Common myeloid progenitor, CD34-positive (primary cell): ENCODE results near the gene SPDYC.

Experiments used
- CTCF ChIA-PET: fragments of 350-600 bp; sonication (Branson Sonifier 250); formaldehyde crosslinking; loops from one replicate; lab custom pipeline; 2021; ENCODE audit warnings: antibody characterized with exemption; lab: Charles Lee
- POLR2A ChIA-PET: fragments of 350-600 bp; sonication (Branson Sonifier 250); formaldehyde crosslinking; loops from one replicate; lab custom pipeline; 2021; ENCODE audit warnings: antibody characterized with exemption; lab: Charles Lee
- DNase-seq, 3 donors: peaks; one replicate each; pipeline versions ENCODE4 v3.0.0 to v3.0.0-alpha.2; 2013
- H3K27ac ChIP-seq, 2 experiments: 1 replicate in 1 of 2; 2 replicates in 1 of 2; pipeline ENCODE4 v1.7.0; 2013; ENCODE audit warnings: inconsistent platforms in 2 of 2, low read length in 2 of 2, mild to moderate bottlenecking in 2 of 2, low read depth in 1 of 2, moderate library complexity in 1 of 2; ENCODE audit not compliant: severe bottlenecking in 2 of 2, insufficient read depth in 1 of 2, poor library complexity in 1 of 2
- H3K27me3 ChIP-seq, 5 experiments: replicated peaks in 2 of 5; 1 replicate in 3 of 5; 2 replicates in 2 of 5; pipeline versions ENCODE4 v1.6.1 to v1.7.0; 2013; ENCODE audit warnings: low read length in 4 of 5, mild to moderate bottlenecking in 2 of 5, moderate library complexity in 2 of 5, inconsistent platforms in 1 of 5; ENCODE audit not compliant: insufficient read depth in 5 of 5, control insufficient read depth in 4 of 5
- H3K36me3 ChIP-seq, 4 experiments: 1 replicate in 2 of 4; 2 replicates in 2 of 4; pipeline versions ENCODE4 v1.6.1 to v1.7.0; 2013; ENCODE audit warnings: low read length in 3 of 4, control low read depth in 1 of 4, mild to moderate bottlenecking in 1 of 4; ENCODE audit not compliant: control insufficient read depth in 4 of 4, insufficient read depth in 4 of 4
- H3K4me1 ChIP-seq, 4 experiments: 1 replicate in 3 of 4; 2 replicates in 1 of 4; pipeline versions ENCODE4 v1.6.1 to v1.7.1; 2013; ENCODE audit warnings: low read length in 3 of 4, mild to moderate bottlenecking in 3 of 4, control low read depth in 1 of 4, inconsistent platforms in 1 of 4, moderate library complexity in 1 of 4; ENCODE audit not compliant: control insufficient read depth in 4 of 4, insufficient read depth in 4 of 4; ENCODE audit errors: control extremely low read depth in 1 of 4
- H3K4me3 ChIP-seq, 7 experiments: 1 replicate in 4 of 7; 2 replicates in 3 of 7; pipeline versions ENCODE4 v1.5.1 to v1.7.0; 2013; ENCODE audit warnings: mild to moderate bottlenecking in 7 of 7, low read length in 6 of 7, moderate library complexity in 6 of 7, inconsistent platforms in 2 of 7, low read depth in 2 of 7, control low read depth in 1 of 7; ENCODE audit not compliant: insufficient read depth in 4 of 7, control insufficient read depth in 1 of 7; ENCODE audit errors: extremely low read depth in 1 of 7
- H3K9me3 ChIP-seq, 5 experiments: 1 replicate in 4 of 5; 2 replicates in 1 of 5; pipeline versions ENCODE4 v1.6.1 to v1.7.1; 2013; ENCODE audit warnings: low read length in 4 of 5, mild to moderate bottlenecking in 2 of 5, inconsistent platforms in 1 of 5, low read depth in 1 of 5, moderate library complexity in 1 of 5; ENCODE audit not compliant: control insufficient read depth in 4 of 5, insufficient read depth in 2 of 5; ENCODE audit errors: control extremely low read depth in 1 of 5
- WGBS: methylation state at CpG from one replicate; pipeline ENCODE4 v1.1.5; 2013; ENCODE audit not compliant: insufficient coverage; 5-methylcytosine and 5-hydroxymethylcytosine counted together

Gene SPDYC

DNA sequence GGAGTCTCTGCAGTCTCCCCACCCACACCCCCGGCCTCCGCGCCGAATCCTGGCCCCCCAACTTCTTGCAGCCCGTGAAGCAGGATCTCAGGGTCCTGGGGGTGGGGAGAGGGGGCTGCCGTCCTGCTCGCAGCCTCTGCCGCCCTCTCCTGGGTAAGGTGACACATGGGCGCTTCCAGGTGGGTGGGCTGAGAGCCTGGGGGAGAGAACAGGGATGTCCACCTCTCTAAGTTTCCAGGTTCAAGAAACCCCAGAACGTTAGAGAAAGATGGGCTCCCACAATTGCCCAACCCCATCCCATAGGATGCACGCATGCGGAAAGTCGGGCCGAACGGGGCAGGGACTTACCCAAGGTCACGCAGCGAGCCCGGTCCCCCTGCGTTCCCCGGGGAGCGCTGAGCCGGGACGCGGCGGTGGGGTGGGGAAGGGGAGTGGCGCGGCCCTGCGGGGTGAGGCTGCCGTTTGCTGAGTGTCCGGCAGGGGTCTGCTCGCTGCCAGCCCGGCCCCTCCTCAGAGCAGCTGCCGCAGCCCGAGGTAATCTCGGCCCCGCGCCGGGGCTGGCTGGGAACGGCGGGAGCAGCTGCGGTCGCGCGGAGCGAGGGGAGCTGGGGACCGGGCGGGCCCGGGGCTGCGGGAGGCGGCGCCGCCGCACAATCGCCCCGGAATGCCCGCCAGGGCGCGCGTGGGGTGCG, 11.0 kb downstream of the SPDYC start:
- Histone ChIP-seq H3K4me3 (peak overlapping the region; percentile 28 to 96 (median 81)), H3K4me1 (peaks cover 0 to 28% (median 22%) of the 10 kb centered on the region in 4 experiments), H3K27ac (peak overlapping the region; percentile 15 to 74), H3K27me3 (no peaks in the 10 kb centered on the region), H3K9me3 (no peaks in the 10 kb centered on the region), H3K36me3 (peaks cover 0 to 23% (median 16%) of the 10 kb centered on the region in 4 experiments)
- POLR2A ChIA-PET, result interaction anchor here (0.6 to 4.0 kb wide), 12 partner anchors 11 to 85 kb away, joined by 3 to 44 read pairs (median 3); partner anchors contain the start of genes FAU, MRPL49, POLA2 and SPDYC
- CTCF ChIA-PET, result interaction anchor here (0.7 to 5.1 kb wide), 19 partner anchors 11 to 134 kb away, joined by 3 to 39 read pairs (median 5); partner anchors contain the start of genes CDC42EP2, FAU, MRPL49 and SPDYC
- WGBS, result 0% methylated on average over 47 of the region's 60 CpGs
- DNase-seq, result peak; percentile 83 to 91 (median 88)

DNA sequence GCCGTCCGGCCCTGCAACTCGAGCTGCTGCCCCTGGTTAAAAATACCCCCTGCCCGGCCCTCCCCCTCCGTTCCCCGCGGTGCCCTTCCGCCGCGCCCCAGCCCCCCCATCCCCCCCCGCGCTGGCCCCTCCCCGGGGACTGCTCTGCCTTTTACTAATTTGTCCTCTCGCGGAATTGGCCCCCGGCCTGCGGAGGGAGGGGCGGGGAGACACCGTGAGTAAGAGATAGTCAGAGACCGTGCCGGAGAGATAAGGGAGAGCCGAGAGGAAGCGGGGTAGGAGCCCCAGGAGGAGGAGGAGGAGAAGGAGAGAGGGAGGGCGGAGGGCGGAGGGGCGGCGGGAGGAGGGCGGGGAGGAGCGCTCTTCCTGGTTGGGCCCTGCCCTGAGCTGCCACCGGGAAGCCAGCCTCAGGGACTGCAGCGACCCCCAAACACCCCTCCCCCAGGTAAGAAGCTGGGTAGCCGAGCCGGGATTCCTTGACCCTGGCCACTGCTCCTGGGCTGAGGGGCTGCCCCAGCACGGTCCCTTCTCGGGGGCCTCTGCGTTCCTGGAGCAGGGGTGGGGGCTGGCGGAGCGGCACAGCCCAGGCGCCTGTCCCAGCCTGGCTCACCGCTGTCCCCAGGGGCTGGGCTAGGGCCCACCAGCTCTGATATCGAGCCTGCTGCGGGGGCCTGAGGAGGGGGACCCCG, 11.7 kb downstream of the SPDYC start, which contains the start of gene CAPN1:
Gene CAPN1, plus strand, starts transcription at position 360 of the 689 bp plus-strand sequence. CDS start 774 bp downstream, outside the sequence.
- peak; percentile 71 to 86 (median 82) for DNase-seq
- no peaks in the 10 kb centered on the region for H3K9me3 ChIP-seq
- H3K27ac ChIP-seq, result peak within 1 kb of the TSS; percentile 74 to 89
- 0% methylated on average over 15 of the region's 43 CpGs for WGBS
- ChIA-PET CTCF (interaction anchor here (0.7 to 5.1 kb wide), 17 partner anchors 11 to 153 kb away, joined by 3 to 39 read pairs (median 5); partner anchors contain the start of genes CDC42EP2, FAU, MRPL49 and SPDYC), POLR2A (interaction anchor here (0.6 to 4.0 kb wide), 8 partner anchors 12 to 85 kb away, joined by 3 to 44 read pairs (median 4); partner anchors contain the start of genes FAU, MRPL49, POLA2 and SPDYC)
- peaks cover 0 to 30% (median 22%) of the 10 kb centered on the region in 4 experiments for H3K36me3 ChIP-seq
- H3K27me3 ChIP-seq, result no peaks in the 10 kb centered on the region
- peaks cover 0 to 28% (median 22%) of the 10 kb centered on the region in 4 experiments for H3K4me1 ChIP-seq
- H3K4me3 ChIP-seq, result peak within 1 kb of the TSS; percentile 28 to 96 (median 81)

DNA sequence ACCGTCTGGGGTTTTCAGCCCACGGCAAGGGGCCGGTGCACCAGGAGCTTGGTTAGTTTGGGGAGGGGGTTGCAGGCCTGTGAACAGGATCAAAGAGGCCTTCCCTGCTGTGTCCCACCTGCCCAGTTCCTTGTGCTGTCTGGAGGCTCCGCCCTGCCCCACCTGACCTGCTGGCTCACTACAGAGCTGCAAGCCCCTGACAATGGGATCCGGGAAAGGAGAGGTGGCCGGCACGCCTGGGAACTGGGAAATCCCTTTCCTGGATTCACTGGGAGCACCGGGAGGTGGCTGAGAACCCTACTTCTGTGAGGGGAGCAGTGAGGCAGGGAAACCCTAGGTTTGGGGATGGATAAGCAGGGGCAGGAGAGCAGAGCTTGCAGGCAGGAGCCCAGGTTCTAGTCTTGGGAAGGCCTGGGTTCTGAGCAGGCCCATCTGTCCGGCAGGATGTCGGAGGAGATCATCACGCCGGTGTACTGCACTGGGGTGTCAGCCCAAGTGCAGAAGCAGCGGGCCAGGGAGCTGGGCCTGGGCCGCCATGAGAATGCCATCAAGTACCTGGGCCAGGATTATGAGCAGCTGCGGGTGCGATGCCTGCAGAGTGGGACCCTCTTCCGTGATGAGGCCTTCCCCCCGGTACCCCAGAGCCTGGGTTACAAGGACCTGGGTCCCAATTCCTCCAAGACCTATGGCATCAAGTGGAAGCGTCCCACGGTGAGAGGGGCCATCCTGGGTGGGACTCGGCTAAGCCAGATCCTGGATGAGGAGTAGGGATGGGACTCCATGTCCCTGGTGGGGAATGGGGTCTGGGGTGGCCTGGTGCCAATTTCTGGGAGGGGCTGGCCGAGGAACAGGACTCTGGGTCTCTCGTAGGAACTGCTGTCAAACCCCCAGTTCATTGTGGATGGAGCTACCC, 12.5 kb downstream of the SPDYC start:
- DNase-seq, result no peak
- WGBS, result 50% methylated on average over 18 of the region's 23 CpGs
- H3K27me3 ChIP-seq, result no peaks in the 10 kb centered on the region
- H3K27ac ChIP-seq, result peak overlapping the region; percentile 74 to 89
- peaks cover 3 to 38% (median 29%) of the 10 kb centered on the region in 4 experiments for H3K36me3 ChIP-seq
- H3K4me1 ChIP-seq, result peaks cover 0 to 28% (median 22%) of the 10 kb centered on the region in 4 experiments
- H3K9me3 ChIP-seq, result no peaks in the 10 kb centered on the region
- ChIA-PET POLR2A (interaction anchor here (1.1 to 4.0 kb wide), 5 partner anchors 49 to 74 kb away, joined by 3 to 44 read pairs (median 9); partner anchors contain the start of genes FAU, MRPL49, SYVN1 and ZNHIT2), CTCF (interaction anchor here (0.9 to 5.1 kb wide), 15 partner anchors 15 to 152 kb away, joined by 3 to 39 read pairs (median 5); partner anchors contain the start of genes FAU, MRPL49, TM7SF2 and ZNHIT2)
- H3K4me3 ChIP-seq, result peak overlapping the region; percentile 28 to 96 (median 81)

DNA sequence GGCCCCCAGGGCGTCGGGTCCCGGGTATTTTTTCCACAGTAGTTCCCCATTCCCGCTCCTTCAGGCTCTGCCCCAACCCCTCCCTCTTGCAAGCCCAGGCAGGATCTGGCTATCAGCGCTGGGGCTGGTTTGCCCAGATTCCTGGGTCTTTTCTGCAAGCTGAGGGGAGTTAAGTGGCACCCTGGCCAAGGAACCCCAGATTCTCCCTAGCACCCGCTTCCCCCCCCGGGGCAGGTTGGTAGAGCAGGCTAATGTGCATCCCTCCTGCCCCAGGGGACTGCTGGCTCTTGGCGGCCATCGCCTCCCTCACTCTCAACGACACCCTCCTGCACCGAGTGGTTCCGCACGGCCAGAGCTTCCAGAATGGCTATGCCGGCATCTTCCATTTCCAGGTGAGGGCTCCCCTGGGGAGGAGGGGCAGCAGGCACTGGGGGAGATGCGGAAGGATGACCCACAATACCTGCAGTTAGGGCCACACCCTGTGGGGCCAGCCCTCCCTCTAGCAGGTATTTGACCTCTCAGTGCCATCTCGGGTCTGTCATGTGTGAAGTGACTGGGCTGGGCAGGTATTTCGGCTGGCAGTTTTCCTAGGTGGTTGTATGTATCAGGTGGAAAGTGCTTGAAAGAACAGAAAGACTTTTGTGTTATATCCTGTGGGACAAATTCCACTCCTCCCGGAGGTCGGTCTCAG, 13.3 kb downstream of the SPDYC start:
- 93% methylated on average over 19 of the region's 19 CpGs for WGBS
- Histone ChIP-seq H3K27ac (peak overlapping the region in 1 of 2 experiments; percentile 89), H3K9me3 (no peaks in the 10 kb centered on the region), H3K36me3 (peaks cover 3 to 44% (median 36%) of the 10 kb centered on the region in 4 experiments), H3K4me3 (peak overlapping the region in 2 of 7 experiments; percentile 81 to 91), H3K4me1 (peaks cover 0 to 28% (median 22%) of the 10 kb centered on the region in 4 experiments), H3K27me3 (no peaks in the 10 kb centered on the region)
- DNase-seq, result no peak
- POLR2A ChIA-PET, result interaction anchor here (2.2 to 4.0 kb wide), 2 partner anchors 49 to 66 kb away, joined by 11 to 44 read pairs; partner anchors contain the start of genes SYVN1 and ZNHIT2
- CTCF ChIA-PET, result interaction anchor here (0.9 to 5.1 kb wide), 8 partner anchors 14 to 85 kb away, joined by 3 to 39 read pairs (median 10); partner anchors contain the start of genes FAU, MRPL49 and TM7SF2

DNA sequence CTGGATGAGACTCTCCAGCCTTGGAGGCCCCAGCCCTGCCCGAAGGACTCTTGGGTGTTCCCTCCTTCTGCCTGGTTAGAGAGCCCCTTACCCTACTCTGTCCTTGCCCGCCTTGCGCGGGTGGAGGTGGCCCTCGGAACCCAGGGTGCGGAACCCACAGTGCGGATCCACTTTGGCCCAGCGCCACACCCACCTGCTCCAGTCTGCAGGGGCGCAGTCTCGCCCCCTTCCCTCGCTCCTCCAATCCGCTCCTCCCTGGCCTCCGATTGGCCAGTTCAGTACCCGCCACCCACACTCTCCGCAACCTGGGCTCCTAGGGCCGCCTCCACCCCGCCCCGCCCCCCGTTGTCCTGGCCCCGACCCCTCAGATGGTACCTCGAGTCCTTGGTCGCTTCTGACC, 14.1 kb downstream of the SPDYC start:
- Histone ChIP-seq H3K36me3 (peaks cover 3 to 52% (median 42%) of the 10 kb centered on the region in 4 experiments), H3K9me3 (no peaks in the 10 kb centered on the region), H3K4me3 (no peak overlapping the region), H3K4me1 (peaks cover 0 to 28% (median 22%) of the 10 kb centered on the region in 4 experiments), H3K27ac (no peak overlapping the region), H3K27me3 (no peaks in the 10 kb centered on the region)
- 98% methylated on average over 17 of the region's 22 CpGs for WGBS
- ChIA-PET CTCF (interaction anchor here (1.9 kb wide), 1 partner anchor 74 kb away, joined by 6 read pairs; no protein-coding TSS in a partner anchor), POLR2A (no interaction called here)
- DNase-seq, result no peak
